H9 (cell line): ENCODE data around the gene FOXB2. TPM values are rescaled to one million over a fixed set of nuclear protein-coding genes. Genes with fewer than 3 reads are reported as not detected.
A peak's percentile ranks its signal among the peaks of the same experiment; 100 is the strongest.

Experiments used
- DNase-seq: peaks from one replicate; pipeline ENCODE4 v3.0.0-alpha.2; 2017
- H2AFZ ChIP-seq: one replicate; pipeline ENCODE4 v1.6.1; 2013; ENCODE audit warnings: mild to moderate bottlenecking, low read length, control low read depth, moderate library complexity
- H2AK5ac ChIP-seq: 2 replicates; pipeline ENCODE4 v1.6.1; 2013; ENCODE audit warnings: low read length, control low read depth, mixed read lengths; ENCODE audit not compliant: insufficient read length
- H2BK120ac ChIP-seq: one replicate; pipeline ENCODE4 v1.6.1; 2013; ENCODE audit warnings: low read depth, mild to moderate bottlenecking, low read length, control low read depth, inconsistent platforms; ENCODE audit not compliant: poor library complexity, severe bottlenecking
- H2BK12ac ChIP-seq: 2 replicates; pipeline ENCODE4 v1.6.1; 2013; ENCODE audit warnings: low read length, control low read depth, mixed read lengths, low read depth; ENCODE audit not compliant: insufficient read length
- H2BK15ac ChIP-seq: 2 replicates; pipeline ENCODE4 v1.6.1; 2013; ENCODE audit warnings: low read depth, low read length, control low read depth
- H2BK20ac ChIP-seq: one replicate; pipeline ENCODE4 v1.6.1; 2013; ENCODE audit warnings: low read depth, mild to moderate bottlenecking, low read length, control low read depth, inconsistent platforms; ENCODE audit not compliant: poor library complexity, severe bottlenecking
- H2BK5ac ChIP-seq: 2 replicates; pipeline ENCODE4 v1.6.1; 2013; ENCODE audit warnings: low read length, control low read depth, mixed read lengths; ENCODE audit not compliant: insufficient read length
- H3K14ac ChIP-seq: 2 replicates; pipeline ENCODE4 v1.6.1; 2013; ENCODE audit warnings: low read length, control low read depth; ENCODE audit not compliant: insufficient read depth
- H3K18ac ChIP-seq: 2 replicates; pipeline ENCODE4 v1.6.1; 2013; ENCODE audit warnings: low read depth, mild to moderate bottlenecking, mixed read lengths, low read length, control low read depth; ENCODE audit not compliant: insufficient read length
- H3K23ac ChIP-seq: 2 replicates; pipeline ENCODE4 v1.6.1; 2013; ENCODE audit warnings: low read length, control low read depth, mixed read lengths, low read depth; ENCODE audit not compliant: insufficient read length
- H3K23me2 ChIP-seq: 2 replicates; pipeline ENCODE4 v1.6.1; 2013; ENCODE audit warnings: low read depth, mild to moderate bottlenecking, mixed read lengths, low read length, control low read depth; ENCODE audit not compliant: insufficient read length, poor library complexity, severe bottlenecking
- H3K27ac ChIP-seq: 2 replicates; pipeline ENCODE4 v1.5.1; 2013; ENCODE audit warnings: low read length, control low read depth, mixed read lengths, low read depth; ENCODE audit not compliant: insufficient read length
- H3K27me3 ChIP-seq: 2 replicates; pipeline ENCODE4 v1.6.1; 2013; ENCODE audit warnings: low read length, control low read depth, inconsistent platforms; ENCODE audit not compliant: insufficient read depth
- H3K4ac ChIP-seq: 2 replicates; pipeline ENCODE4 v1.6.1; 2013; ENCODE audit warnings: low read depth, mild to moderate bottlenecking, control low read depth, inconsistent platforms, low read length, moderate library complexity
- H3K4me1 ChIP-seq: 2 replicates; pipeline ENCODE4 v1.6.1; 2013; ENCODE audit warnings: low read length, control low read depth, inconsistent platforms; ENCODE audit not compliant: insufficient read depth
- H3K4me2 ChIP-seq: 2 replicates; pipeline ENCODE4 v1.6.1; 2013; ENCODE audit warnings: low read length, control low read depth, mixed read lengths; ENCODE audit not compliant: insufficient read length, insufficient read depth
- H3K56ac ChIP-seq: 2 replicates; pipeline ENCODE4 v1.6.1; 2013; ENCODE audit warnings: low read depth, mild to moderate bottlenecking, mixed read lengths, low read length, control low read depth; ENCODE audit not compliant: insufficient read length
- H3K79me1 ChIP-seq: 2 replicates; pipeline ENCODE4 v1.6.1; 2013; ENCODE audit warnings: low read depth, mild to moderate bottlenecking, moderate library complexity, low read length, control low read depth, inconsistent platforms; ENCODE audit not compliant: insufficient read depth, poor library complexity, severe bottlenecking
- H3K79me2 ChIP-seq: 2 replicates; pipeline ENCODE4 v1.6.1; 2013; ENCODE audit warnings: low read length, control low read depth, inconsistent platforms; ENCODE audit not compliant: insufficient read depth
- H3K9ac ChIP-seq: 2 replicates; pipeline ENCODE4 v1.6.1; 2013; ENCODE audit warnings: low read length, control low read depth, mixed read lengths; ENCODE audit not compliant: insufficient read length; ENCODE audit errors: extremely low read depth
- H3K9me3 ChIP-seq: one replicate; pipeline ENCODE4 v1.6.1; 2013; ENCODE audit warnings: low read depth, low read length, inconsistent platforms; ENCODE audit not compliant: control insufficient read depth
- H3T11ph ChIP-seq: one replicate; pipeline ENCODE4 v1.6.1; 2013; ENCODE audit warnings: mild to moderate bottlenecking, low read length, control low read depth, inconsistent platforms
- H4K20me1 ChIP-seq: one replicate; pipeline ENCODE4 v1.6.1; 2013; ENCODE audit not compliant: control insufficient read depth, insufficient read length, insufficient read depth
- H4K5ac ChIP-seq: 2 replicates; pipeline ENCODE4 v1.6.1; 2013; ENCODE audit warnings: low read depth, mild to moderate bottlenecking, mixed read lengths, low read length, control low read depth; ENCODE audit not compliant: insufficient read length
- H4K8ac ChIP-seq: replicated peaks from 2 replicates; pipeline ENCODE4 v1.6.1; 2013; ENCODE audit warnings: low read length, control low read depth, mixed read lengths, low read depth; ENCODE audit not compliant: insufficient read length
- H4K91ac ChIP-seq: 2 replicates; pipeline ENCODE4 v1.6.1; 2013; ENCODE audit warnings: low read depth, mild to moderate bottlenecking, moderate library complexity, mixed read lengths, low read length, control low read depth; ENCODE audit not compliant: insufficient read length
- H3K27ac Mint-ChIP-seq, 3 experiments: 2 replicates in 2 of 3; 3 replicates in 1 of 3; pipeline ENCODE4 v1.8.0; 2020 to 2021; ENCODE audit warnings: mixed read lengths in 3 of 3, mild to moderate bottlenecking in 1 of 3, moderate library complexity in 1 of 3
- H3K27me3 Mint-ChIP-seq: 2 replicates; pipeline ENCODE4 v1.8.0; 2021; ENCODE audit warnings: low read depth, mild to moderate bottlenecking, moderate library complexity, mixed read lengths
- H3K36me3 Mint-ChIP-seq, 3 experiments: 2 replicates in 2 of 3; 3 replicates in 1 of 3; pipeline ENCODE4 v1.8.0; 2020 to 2021; ENCODE audit warnings: low read depth in 3 of 3, mixed read lengths in 3 of 3; ENCODE audit not compliant: insufficient read depth in 1 of 3
- H3K4me1 Mint-ChIP-seq, 2 experiments: 2 replicates each; pipeline ENCODE4 v1.8.0; 2020; ENCODE audit warnings: mixed read lengths in 2 of 2
- H3K4me3 Mint-ChIP-seq, 2 experiments: 2 replicates in 1 of 2; 3 replicates in 1 of 2; pipeline ENCODE4 v1.8.0; 2020 to 2021; ENCODE audit warnings: mild to moderate bottlenecking in 2 of 2, mixed read lengths in 2 of 2, moderate library complexity in 1 of 2
- H3K9me3 Mint-ChIP-seq, 2 experiments: 2 replicates in 1 of 2; 3 replicates in 1 of 2; pipeline ENCODE4 v1.8.0; 2020; ENCODE audit warnings: mild to moderate bottlenecking in 2 of 2, mixed read lengths in 2 of 2, moderate library complexity in 1 of 2
- WGBS: extraction: QIAGEN DNeasy Blood & Tissue Kit; methylation state at CpG from one replicate; pipeline ENCODE4 v1.1.7; 2013; ENCODE audit warnings: missing lambda C conversion rate, low lambda C conversion rate, mixed read lengths; ENCODE audit not compliant: insufficient read length; ENCODE audit errors: extremely low coverage; 5-methylcytosine and 5-hydroxymethylcytosine counted together
- total RNA-seq: library from RNA; stranded (reverse); gene quantifications from 2 replicates; pipeline ENCODE4 v1.2.1, GENCODE V29; 2021
- TF ChIP-seq, protein P1 (sequence below): fragments of 200-600 bp; sonication (generic); conservative IDR thresholded peaks from 3 replicates; pipeline ENCODE4 v1.8.0; 2021; ENCODE audit warnings: antibody characterized with exemption, mild to moderate bottlenecking

The FOXB2 gene
- total RNA-seq, 1 experiment from 2014 or later: 7.8 TPM

- TF ChIP-seq, protein P1, sequence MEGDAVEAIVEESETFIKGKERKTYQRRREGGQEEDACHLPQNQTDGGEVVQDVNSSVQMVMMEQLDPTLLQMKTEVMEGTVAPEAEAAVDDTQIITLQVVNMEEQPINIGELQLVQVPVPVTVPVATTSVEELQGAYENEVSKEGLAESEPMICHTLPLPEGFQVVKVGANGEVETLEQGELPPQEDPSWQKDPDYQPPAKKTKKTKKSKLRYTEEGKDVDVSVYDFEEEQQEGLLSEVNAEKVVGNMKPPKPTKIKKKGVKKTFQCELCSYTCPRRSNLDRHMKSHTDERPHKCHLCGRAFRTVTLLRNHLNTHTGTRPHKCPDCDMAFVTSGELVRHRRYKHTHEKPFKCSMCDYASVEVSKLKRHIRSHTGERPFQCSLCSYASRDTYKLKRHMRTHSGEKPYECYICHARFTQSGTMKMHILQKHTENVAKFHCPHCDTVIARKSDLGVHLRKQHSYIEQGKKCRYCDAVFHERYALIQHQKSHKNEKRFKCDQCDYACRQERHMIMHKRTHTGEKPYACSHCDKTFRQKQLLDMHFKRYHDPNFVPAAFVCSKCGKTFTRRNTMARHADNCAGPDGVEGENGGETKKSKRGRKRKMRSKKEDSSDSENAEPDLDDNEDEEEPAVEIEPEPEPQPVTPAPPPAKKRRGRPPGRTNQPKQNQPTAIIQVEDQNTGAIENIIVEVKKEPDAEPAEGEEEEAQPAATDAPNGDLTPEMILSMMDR: no peak
- no peaks in the 10 kb centered on the region for H3K79me2 ChIP-seq
- no peak overlapping the region for H3K23ac ChIP-seq
- H3K27me3 ChIP-seq: peaks cover 86% of the 10 kb centered on the region
- H3K18ac ChIP-seq: no peak overlapping the region
- peaks cover 36% of the 10 kb centered on the region for H3K23me2 ChIP-seq
- H2BK15ac ChIP-seq: no peak overlapping the region
- H3K9ac ChIP-seq: no peak overlapping the region
- Mint-ChIP-seq H3K27me3 (peaks cover 99% of the 10 kb centered on the region), H3K4me3 (peak overlapping the region; percentile 76 to 85), H3K27ac (no peak overlapping the region), H3K9me3 (peaks cover 0 to 7% of the 10 kb centered on the region in 2 experiments; a peak in 4 of 5 replicates), H3K36me3 (no peaks in the 10 kb centered on the region; a peak in 1 of 7 replicates), H3K4me1 (peaks cover 70 to 76% of the 10 kb centered on the region in 2 experiments)
- H2AFZ ChIP-seq: no peak overlapping the region
- DNase-seq: no peak
- H3K79me1 ChIP-seq: no peaks in the 10 kb centered on the region
- no peak overlapping the region for H3K27ac ChIP-seq
- no peak overlapping the region for H3K14ac ChIP-seq
- no peak overlapping the region for H3K56ac ChIP-seq
- no peak overlapping the region for H2AK5ac ChIP-seq
- WGBS: no CpG with 5 or more reads among the region's 12 CpGs
- H3K9me3 ChIP-seq: no peaks in the 10 kb centered on the region
- peak overlapping the region; percentile 75 for H3K4me2 ChIP-seq
- H2BK20ac ChIP-seq: no peak overlapping the region
- H4K8ac ChIP-seq: no peak overlapping the region
- H4K91ac ChIP-seq: no peak overlapping the region
- H3T11ph ChIP-seq: no peak overlapping the region
- H3K4me1 ChIP-seq: peaks cover 9% of the 10 kb centered on the region
- no peak overlapping the region for H3K4ac ChIP-seq
- no peak overlapping the region for H4K5ac ChIP-seq
- no peak overlapping the region for H2BK12ac ChIP-seq
- H2BK5ac ChIP-seq: no peak overlapping the region
- no peaks in the 10 kb centered on the region for H4K20me1 ChIP-seq
- no peak overlapping the region for H2BK120ac ChIP-seq
Measured at GRCh38 chr9:77018969-77019235, 553 bp upstream of the FOXB2 start.
